Measurements from ENCODE around the gene SMIM41.

SMIM41 gene

GRCh38 chr12:52120951-52121823 lies 41.7 kb downstream of the SMIM41 start:
- Histone ChIP-seq H3K4me1 (ENCODE audit: insufficient read depth, low read length, poor library complexity, severe bottlenecking) (no peaks in the 10 kb centered on the region), H3K27me3 (ENCODE audit: insufficient read depth, low read length, poor library complexity, severe bottlenecking) (no peaks in the 10 kb centered on the region), H3K4me2 (ENCODE audit: low read depth, low read length, poor library complexity, severe bottlenecking) (no peak overlapping the region), H3K9me3 (ENCODE audit: insufficient read depth, low read depth, low read length) (no peaks in the 10 kb centered on the region), H4K20me1 (ENCODE audit: insufficient read depth, low read length, poor library complexity, severe bottlenecking) (no peaks in the 10 kb centered on the region), H3K36me3 (ENCODE audit: insufficient read depth, low read length) (no peaks in the 10 kb centered on the region), H3K9me2 (replicated peaks; ENCODE audit: low read depth, low read length) (no peaks in the 10 kb centered on the region), H3K4me3 (ENCODE audit: low read length, poor library complexity, severe bottlenecking) (no peak overlapping the region), H2AFZ (ENCODE audit: low read length) (peak overlapping the region; percentile 58; the same call in 1 of the 2 replicates), H3K79me2 (ENCODE audit: insufficient read depth, low read length) (no peaks in the 10 kb centered on the region), H3F3A (ENCODE audit: low read depth) (no peaks in the 10 kb centered on the region), H3K9ac (ENCODE audit: low read depth, low read length, poor library complexity, severe bottlenecking) (no peak overlapping the region)
- no peak for TF ChIP-seq EZH2phosphoT487 (IDR thresholded peaks at IDR 0.05; ENCODE audit: borderline replicate concordance)
- TF ChIP-seq, protein P1, sequence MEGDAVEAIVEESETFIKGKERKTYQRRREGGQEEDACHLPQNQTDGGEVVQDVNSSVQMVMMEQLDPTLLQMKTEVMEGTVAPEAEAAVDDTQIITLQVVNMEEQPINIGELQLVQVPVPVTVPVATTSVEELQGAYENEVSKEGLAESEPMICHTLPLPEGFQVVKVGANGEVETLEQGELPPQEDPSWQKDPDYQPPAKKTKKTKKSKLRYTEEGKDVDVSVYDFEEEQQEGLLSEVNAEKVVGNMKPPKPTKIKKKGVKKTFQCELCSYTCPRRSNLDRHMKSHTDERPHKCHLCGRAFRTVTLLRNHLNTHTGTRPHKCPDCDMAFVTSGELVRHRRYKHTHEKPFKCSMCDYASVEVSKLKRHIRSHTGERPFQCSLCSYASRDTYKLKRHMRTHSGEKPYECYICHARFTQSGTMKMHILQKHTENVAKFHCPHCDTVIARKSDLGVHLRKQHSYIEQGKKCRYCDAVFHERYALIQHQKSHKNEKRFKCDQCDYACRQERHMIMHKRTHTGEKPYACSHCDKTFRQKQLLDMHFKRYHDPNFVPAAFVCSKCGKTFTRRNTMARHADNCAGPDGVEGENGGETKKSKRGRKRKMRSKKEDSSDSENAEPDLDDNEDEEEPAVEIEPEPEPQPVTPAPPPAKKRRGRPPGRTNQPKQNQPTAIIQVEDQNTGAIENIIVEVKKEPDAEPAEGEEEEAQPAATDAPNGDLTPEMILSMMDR (conservative IDR thresholded peaks at IDR 0.05; ENCODE audit: low read length): no peak

- H3K4me3 ChIP-seq (ENCODE audit: low read length, poor library complexity, severe bottlenecking): no peak overlapping the region
- H3K36me3 ChIP-seq (ENCODE audit: insufficient read depth, low read length): no peaks in the 10 kb centered on the region
- peak overlapping the region; percentile 58; the same call in 1 of the 2 replicates for H2AFZ ChIP-seq (ENCODE audit: low read length)
- no peak overlapping the region for H3K4me2 ChIP-seq (ENCODE audit: low read depth, low read length, poor library complexity, severe bottlenecking)
- no peaks in the 10 kb centered on the region for H3K79me2 ChIP-seq (ENCODE audit: insufficient read depth, low read length)
- no peaks in the 10 kb centered on the region for H3F3A ChIP-seq (ENCODE audit: low read depth)
- H3K4me1 ChIP-seq (ENCODE audit: insufficient read depth, low read length, poor library complexity, severe bottlenecking): no peaks in the 10 kb centered on the region
- no peaks in the 10 kb centered on the region for H3K27me3 ChIP-seq (ENCODE audit: insufficient read depth, low read length, poor library complexity, severe bottlenecking)
- TF ChIP-seq EZH2phosphoT487 (IDR thresholded peaks at IDR 0.05; ENCODE audit: borderline replicate concordance): no peak
- TF ChIP-seq, protein P1 (conservative IDR thresholded peaks at IDR 0.05; ENCODE audit: low read length): peak; percentile 80
- no peak overlapping the region for H3K9ac ChIP-seq (ENCODE audit: low read depth, low read length, poor library complexity, severe bottlenecking)
- H3K9me3 ChIP-seq (ENCODE audit: insufficient read depth, low read depth, low read length): no peaks in the 10 kb centered on the region
- no peaks in the 10 kb centered on the region for H3K9me2 ChIP-seq (replicated peaks; ENCODE audit: low read depth, low read length)
- H4K20me1 ChIP-seq (ENCODE audit: insufficient read depth, low read length, poor library complexity, severe bottlenecking): no peaks in the 10 kb centered on the region
Measured at GRCh38 chr12:52121824-52122539, 42.5 kb downstream of the SMIM41 start.

- H3F3A ChIP-seq (ENCODE audit: low read depth): no peaks in the 10 kb centered on the region
- H3K4me3 ChIP-seq (ENCODE audit: low read length, poor library complexity, severe bottlenecking): no peak overlapping the region
- no peak overlapping the region for H3K9ac ChIP-seq (ENCODE audit: low read depth, low read length, poor library complexity, severe bottlenecking)
- no peak overlapping the region for H2AFZ ChIP-seq (ENCODE audit: low read length)
- no peaks in the 10 kb centered on the region for H3K27me3 ChIP-seq (ENCODE audit: insufficient read depth, low read length, poor library complexity, severe bottlenecking)
- no peaks in the 10 kb centered on the region for H4K20me1 ChIP-seq (ENCODE audit: insufficient read depth, low read length, poor library complexity, severe bottlenecking)
- no peak for TF ChIP-seq EZH2phosphoT487 (IDR thresholded peaks at IDR 0.05; ENCODE audit: borderline replicate concordance)
- TF ChIP-seq, protein P1 (conservative IDR thresholded peaks at IDR 0.05; ENCODE audit: low read length): no peak
- H3K4me2 ChIP-seq (ENCODE audit: low read depth, low read length, poor library complexity, severe bottlenecking): no peak overlapping the region
- no peaks in the 10 kb centered on the region for H3K9me2 ChIP-seq (replicated peaks; ENCODE audit: low read depth, low read length)
- no peaks in the 10 kb centered on the region for H3K36me3 ChIP-seq (ENCODE audit: insufficient read depth, low read length)
- H3K4me1 ChIP-seq (ENCODE audit: insufficient read depth, low read length, poor library complexity, severe bottlenecking): no peaks in the 10 kb centered on the region
- no peaks in the 10 kb centered on the region for H3K79me2 ChIP-seq (ENCODE audit: insufficient read depth, low read length)
- H3K9me3 ChIP-seq (ENCODE audit: insufficient read depth, low read depth, low read length): no peaks in the 10 kb centered on the region
Measured at GRCh38 chr12:52122540-52122871, 43.0 kb downstream of the SMIM41 start.
